COR-L47 (cell line): Measurements from ENCODE around the gene AGAP2.
A peak's percentile ranks its signal among the peaks of the same experiment; 100 is the strongest.
"Not testable (repeated sequence)": the region's sequence is repeated elsewhere in the genome, so short reads cannot be mapped to it uniquely, and the experiment has no call there.

Source experiments
- DNase-seq: peaks from one replicate; lab custom pipeline; 2025; lab: John Stamatoyannopoulos, UW

AGAP2 gene

GRCh38 chr12:57722716-57723629 lies 15.6 kb downstream of the AGAP2 start:
- peak; percentile 6 for DNase-seq

GRCh38 chr12:57721846-57722608 lies 16.5 kb downstream of the AGAP2 start:
- not testable (repeated sequence) for DNase-seq

DNA sequence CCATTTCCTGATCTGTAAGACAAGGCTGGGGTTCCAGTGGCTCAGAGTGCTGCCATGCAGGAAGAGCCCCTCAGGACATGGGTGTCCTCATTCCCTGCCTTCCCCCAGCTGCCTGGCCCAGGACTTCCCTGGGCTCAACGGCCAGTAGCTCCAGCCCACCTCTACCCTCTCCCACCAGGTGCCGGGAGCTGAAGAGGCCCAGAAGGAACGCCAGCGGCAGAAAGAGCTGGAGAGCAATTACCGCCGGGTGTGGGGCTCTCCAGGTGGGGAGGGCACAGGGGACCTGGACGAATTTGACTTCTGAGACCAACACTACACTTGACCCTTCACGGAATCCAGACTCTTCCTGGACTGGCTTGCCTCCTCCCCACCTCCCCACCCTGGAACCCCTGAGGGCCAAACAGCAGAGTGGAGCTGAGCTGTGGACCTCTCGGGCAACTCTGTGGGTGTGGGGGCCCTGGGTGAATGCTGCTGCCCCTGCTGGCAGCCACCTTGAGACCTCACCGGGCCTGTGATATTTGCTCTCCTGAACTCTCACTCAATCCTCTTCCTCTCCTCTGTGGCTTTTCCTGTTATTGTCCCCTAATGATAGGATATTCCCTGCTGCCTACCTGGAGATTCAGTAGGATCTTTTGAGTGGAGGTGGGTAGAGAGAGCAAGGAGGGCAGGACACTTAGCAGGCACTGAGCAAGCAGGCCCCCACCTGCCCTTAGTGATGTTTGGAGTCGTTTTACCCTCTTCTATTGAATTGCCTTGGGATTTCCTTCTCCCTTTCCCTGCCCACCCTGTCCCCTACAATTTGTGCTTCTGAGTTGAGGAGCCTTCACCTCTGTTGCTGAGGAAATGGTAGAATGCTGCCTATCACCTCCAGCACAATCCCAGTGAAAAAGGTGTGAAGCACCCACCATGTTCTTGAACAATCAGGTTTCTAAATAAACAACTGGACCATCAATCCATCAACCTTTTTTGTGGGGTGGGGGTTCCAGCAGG lies 17.6 kb downstream of the AGAP2 start:
- no peak for DNase-seq

DNA sequence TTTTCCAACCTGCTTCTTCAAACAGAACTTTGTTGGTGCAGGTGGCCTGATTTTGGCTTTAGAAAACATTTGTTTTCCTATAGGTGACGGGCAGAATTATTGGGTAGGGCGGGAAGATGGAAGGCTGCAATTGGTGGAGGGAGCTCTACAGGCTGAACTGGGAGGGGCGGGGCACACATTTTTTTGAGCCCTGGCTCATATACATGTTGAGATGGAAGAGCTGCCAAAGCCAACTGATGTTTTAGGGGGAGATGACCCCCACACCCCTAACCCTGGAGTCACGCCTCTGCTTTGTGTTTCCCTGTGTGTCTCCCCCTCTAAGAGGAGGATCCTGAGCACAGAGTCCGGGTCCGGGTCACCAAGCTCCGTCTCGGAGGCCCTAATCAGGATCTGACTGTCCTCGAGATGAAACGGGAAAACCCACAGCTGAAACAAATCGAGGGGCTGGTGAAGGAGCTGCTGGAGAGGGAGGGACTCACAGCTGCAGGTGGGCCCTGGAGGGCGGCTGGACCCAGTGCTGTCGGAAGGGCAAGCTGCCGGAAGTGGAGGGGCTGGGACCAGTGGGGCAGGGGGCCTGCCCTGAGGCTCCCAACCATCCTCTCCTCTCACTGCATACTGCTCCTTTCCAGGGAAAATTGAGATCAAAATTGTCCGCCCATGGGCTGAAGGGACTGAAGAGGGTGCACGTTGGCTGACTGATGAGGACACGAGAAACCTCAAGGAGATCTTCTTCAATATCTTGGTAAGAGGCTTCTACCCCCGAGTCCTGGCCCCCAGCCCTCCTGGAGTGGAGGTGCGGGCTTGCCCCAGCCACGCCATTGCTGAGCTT lies 18.6 kb downstream of the AGAP2 start:
- DNase-seq: no peak

- DNase-seq: no peak
These were observed 19.7 kb downstream of the AGAP2 start for GRCh38 chr12:57718641-57719528.

- DNase-seq: no peak
These were observed 20.5 kb downstream of the AGAP2 start for GRCh38 chr12:57717846-57718640.

GRCh38 chr12:57717131-57717530 lies 21.4 kb downstream of the AGAP2 start:
- DNase-seq: no peak

DNA sequence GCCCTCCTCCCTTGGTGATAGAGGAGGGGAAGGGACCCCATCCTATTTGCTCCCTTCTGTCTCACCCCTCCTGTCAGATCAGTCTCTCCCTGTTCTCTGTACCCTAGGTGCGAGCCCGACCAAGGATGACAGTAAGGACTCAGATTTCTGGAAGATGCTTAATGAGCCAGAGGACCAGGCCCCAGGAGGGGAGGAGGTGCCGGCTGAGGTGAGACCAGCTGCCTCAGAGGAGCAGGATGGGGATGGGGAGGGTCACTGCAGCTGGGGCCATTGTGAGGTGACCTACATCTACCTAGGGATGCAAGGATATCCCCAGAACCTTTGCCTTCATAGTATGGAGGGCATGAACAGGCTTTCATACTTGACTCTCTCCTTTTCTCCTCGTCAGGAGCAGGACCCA lies 22.2 kb downstream of the AGAP2 start:
- DNase-seq: no peak

DNA sequence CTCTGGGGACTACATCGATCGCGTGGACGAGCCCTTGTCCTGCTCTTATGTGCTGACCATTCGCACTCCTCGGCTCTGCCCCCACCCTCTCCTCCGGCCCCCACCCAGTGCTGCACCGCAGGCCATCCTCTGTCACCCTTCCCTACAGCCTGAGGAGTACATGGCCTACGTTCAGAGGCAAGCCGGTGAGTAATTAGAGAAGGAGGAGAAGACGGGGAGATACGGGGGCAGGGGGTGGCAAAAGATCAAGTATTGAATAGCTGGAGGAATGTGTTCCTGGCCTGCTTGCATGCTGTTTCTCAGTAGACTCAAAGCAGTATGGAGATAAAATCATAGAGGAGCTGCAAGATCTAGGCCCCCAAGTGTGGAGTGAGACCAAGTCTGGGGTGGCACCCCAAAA lies 22.8 kb downstream of the AGAP2 start:
- no peak for DNase-seq

- not testable (repeated sequence) for DNase-seq
These were observed 23.4 kb downstream of the AGAP2 start for GRCh38 chr12:57715036-57715748.

DNA sequence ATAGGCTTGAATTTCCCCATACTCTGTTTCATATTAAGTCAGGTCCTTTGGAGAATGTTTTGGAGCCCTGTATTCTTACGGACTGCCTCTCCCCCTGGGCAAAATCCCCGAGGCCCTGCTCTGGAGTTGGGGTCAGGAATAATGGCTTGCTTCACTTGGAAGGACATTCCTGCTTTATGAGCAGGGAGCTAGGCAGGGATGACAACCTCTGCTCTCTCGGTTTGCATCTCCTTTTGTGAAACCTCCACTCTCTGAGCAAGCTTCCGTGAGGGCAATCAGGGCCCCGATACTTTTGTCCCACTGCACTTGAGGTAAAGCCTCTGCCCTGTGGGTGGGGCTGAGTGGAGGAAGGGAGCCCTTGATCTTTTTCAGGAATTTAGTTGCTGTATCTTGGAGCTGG lies 25.3 kb downstream of the AGAP2 start:
- no peak for DNase-seq

GRCh38 chr12:57712701-57713100 lies 25.8 kb downstream of the AGAP2 start:
- no peak for DNase-seq

GRCh38 chr12:57708296-57708695 lies 30.2 kb downstream of the AGAP2 start:
- DNase-seq: no peak

DNA sequence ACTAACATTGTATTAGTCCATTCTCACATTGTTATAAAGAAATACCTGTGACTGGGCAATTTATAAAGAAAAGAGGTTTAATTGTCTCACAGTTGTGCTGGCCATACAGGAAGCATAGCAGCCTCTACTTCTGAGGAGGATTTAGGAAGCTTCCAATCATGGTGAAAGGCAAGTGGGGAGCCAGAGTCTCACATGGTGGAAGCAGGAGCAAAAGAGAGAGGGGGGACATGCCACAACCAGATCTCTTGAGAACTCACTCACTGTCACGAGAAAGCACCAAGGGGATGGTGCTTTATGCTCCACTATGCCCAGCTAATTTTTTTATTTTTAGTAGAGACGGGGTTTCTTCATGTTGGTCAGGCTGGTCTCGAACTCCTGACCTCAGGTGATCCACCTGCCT lies 31.3 kb downstream of the AGAP2 start:
- DNase-seq: no peak

- DNase-seq: no peak
These were observed 38.2 kb downstream of the AGAP2 start for GRCh38 chr12:57700317-57700716.

GRCh38 chr12:57698414-57698813 lies 40.1 kb downstream of the AGAP2 start:
- DNase-seq: no peak

DNA sequence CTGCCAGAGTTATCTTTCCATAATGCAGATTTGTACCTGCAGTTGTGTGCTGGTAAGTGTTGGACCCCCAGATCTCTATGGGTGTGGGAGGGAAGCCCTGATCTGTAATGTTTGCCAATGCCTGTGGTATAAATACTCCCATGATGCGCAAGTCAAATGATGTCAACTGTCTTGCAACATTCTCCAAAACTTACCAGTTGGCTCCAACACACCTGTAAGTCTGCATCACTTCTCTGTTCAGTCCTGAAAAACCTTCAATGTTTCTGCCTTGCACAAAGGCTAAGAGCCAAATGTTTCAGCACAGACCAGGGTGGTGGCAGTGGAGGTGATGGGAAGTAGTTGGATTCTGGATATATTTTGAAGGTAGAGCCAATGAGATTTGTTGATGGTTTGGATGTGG lies 41.5 kb downstream of the AGAP2 start:
- no peak for DNase-seq

- DNase-seq: no peak
These were observed 42.6 kb downstream of the AGAP2 start for GRCh38 chr12:57695770-57696432.
